Lower leg skin (tissue), 4 donors: ENCODE data around the gene NPC1. TPM values are rescaled to one million over a fixed set of nuclear protein-coding genes. Genes with fewer than 3 reads are reported as not detected.
A peak's percentile ranks its signal among the peaks of the same experiment; 100 is the strongest.

Experiments used
- DNase-seq, 2 donors: peaks; one replicate each; pipeline ENCODE4 v3.0.0-alpha.2; 2019; ENCODE audit warnings: low spot score in 2 of 2
- H3K4me3 ChIP-seq: fragments of 200-600 bp; sonication (generic); 2 replicates; pipeline ENCODE4 v1.5.1; 2017; ENCODE audit warnings: mild to moderate bottlenecking, low read depth; ENCODE audit not compliant: poor library complexity, severe bottlenecking
- POLR2A ChIP-seq, 2 donors: fragments of 450-650 bp; IDR thresholded peaks; one replicate each; pipeline ENCODE4 v1.6.1; 2016 to 2017; ENCODE audit warnings: antibody characterized with exemption in 2 of 2, mild to moderate bottlenecking in 1 of 2, moderate library complexity in 1 of 2
- WGBS, 2 donors: methylation state at CpG; one replicate each; pipeline ENCODE4 v1.1.5; 2018; 5-methylcytosine and 5-hydroxymethylcytosine counted together
- intact Hi-C: fragments of 100-400 bp; cut with DNase I; formaldehyde crosslinking; loops from one replicate; pipeline ENCODE4 v1.15.0; 2023; ENCODE audit warnings: low total_unique reads
- total RNA-seq, 4 donors: library from RNA; depleted of rRNA; stranded (reverse); fragments of >200 nt; gene quantifications; one replicate each; pipeline ENCODE4 v1.1.0, GENCODE V29; 2016
- TF ChIP-seq, protein P1 (sequence below), 3 donors: fragments of 450-650 bp; IDR thresholded peaks; one replicate each; pipeline ENCODE4 v1.5.1; 2016; ENCODE audit warnings: antibody characterized with exemption in 3 of 3, mild to moderate bottlenecking in 3 of 3, moderate library complexity in 2 of 3

Gene NPC1
- total RNA-seq, 4 donors from 2014 or later = 75.1 to 114 (median 100) TPM

DNA sequence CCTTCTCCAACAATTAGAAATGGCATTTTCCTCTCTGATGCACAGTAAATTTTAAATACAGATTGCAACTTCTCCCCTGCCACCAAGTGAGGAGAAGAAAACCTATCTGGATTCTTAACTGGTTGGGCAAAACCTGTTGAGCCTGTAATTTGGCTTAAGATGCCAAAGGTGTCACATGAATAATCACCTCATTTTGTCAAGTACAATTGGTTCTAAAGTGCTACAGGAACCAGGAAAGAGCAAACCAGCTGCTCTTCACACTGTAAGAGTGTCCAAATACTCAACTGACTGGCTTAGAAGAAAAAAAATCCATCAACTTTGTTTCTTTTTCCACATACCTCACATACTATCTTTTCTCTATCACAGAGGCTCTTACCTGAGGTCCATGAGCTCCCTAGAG lies 35.4 kb downstream of the NPC1 start:
- H3K4me3 ChIP-seq = no peak overlapping the region
- peak; percentile 3 to 53 for DNase-seq
- intact Hi-C loops = no loop called here
- TF ChIP-seq, protein P1, sequence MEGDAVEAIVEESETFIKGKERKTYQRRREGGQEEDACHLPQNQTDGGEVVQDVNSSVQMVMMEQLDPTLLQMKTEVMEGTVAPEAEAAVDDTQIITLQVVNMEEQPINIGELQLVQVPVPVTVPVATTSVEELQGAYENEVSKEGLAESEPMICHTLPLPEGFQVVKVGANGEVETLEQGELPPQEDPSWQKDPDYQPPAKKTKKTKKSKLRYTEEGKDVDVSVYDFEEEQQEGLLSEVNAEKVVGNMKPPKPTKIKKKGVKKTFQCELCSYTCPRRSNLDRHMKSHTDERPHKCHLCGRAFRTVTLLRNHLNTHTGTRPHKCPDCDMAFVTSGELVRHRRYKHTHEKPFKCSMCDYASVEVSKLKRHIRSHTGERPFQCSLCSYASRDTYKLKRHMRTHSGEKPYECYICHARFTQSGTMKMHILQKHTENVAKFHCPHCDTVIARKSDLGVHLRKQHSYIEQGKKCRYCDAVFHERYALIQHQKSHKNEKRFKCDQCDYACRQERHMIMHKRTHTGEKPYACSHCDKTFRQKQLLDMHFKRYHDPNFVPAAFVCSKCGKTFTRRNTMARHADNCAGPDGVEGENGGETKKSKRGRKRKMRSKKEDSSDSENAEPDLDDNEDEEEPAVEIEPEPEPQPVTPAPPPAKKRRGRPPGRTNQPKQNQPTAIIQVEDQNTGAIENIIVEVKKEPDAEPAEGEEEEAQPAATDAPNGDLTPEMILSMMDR (IDR thresholded peaks at IDR 0.05) = no peak
- no peak for TF ChIP-seq POLR2A (IDR thresholded peaks at IDR 0.05)

DNA sequence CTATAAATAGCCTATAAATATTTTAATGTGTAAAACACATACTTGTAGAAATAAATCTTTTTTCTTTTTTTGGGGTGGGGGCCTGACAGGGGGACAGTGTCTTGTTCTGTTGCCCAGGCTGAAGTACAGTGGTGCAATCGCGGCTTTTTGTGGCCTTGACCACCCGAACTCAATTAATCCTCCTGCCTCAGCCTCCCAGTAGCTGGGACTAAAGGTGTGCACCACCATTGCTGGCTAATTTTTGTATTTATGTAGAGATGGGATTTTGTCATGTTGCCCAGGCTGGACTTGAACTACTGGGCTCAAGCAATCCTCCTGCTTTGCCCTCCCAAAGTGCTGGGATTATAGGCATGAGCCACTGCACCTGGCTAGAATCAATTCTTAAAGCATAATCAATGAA lies 37.6 kb downstream of the NPC1 start:
- no peak overlapping the region for H3K4me3 ChIP-seq
- intact Hi-C loops = no loop called here
- TF ChIP-seq POLR2A (IDR thresholded peaks at IDR 0.05) = no peak
- TF ChIP-seq, protein P1 (IDR thresholded peaks at IDR 0.05) = no peak
- 91 to 94% methylated on average over 3 of the region's 3 CpGs for WGBS, 2 donors
- peak in 1 of 2 donors; percentile 10 for DNase-seq

DNA sequence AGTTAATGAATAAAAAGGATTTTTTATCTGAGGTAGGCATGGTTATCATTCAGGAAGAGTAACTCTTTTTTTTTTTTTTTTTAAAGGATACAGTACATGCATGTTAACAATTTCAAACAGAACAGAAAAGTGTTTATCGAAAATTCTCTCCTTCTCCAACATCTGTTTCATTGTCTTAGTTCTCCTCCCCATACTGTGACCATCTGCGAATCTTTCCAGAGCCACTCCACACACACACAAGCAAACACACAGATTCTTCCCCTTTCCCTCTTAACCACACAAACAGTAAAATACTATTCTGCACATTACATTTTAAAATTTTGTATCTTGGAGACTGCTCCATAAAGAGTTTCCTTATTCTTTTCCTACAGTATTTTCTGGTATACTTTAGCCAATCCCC lies 38.0 kb downstream of the NPC1 start:
- no peak overlapping the region for H3K4me3 ChIP-seq
- intact Hi-C loops = no loop called here
- 59 to 63% methylated on average over 2 of the region's 2 CpGs for WGBS, 2 donors
- no peak for TF ChIP-seq POLR2A (IDR thresholded peaks at IDR 0.05)
- TF ChIP-seq, protein P1 (IDR thresholded peaks at IDR 0.05) = no peak
- DNase-seq = no peak

DNA sequence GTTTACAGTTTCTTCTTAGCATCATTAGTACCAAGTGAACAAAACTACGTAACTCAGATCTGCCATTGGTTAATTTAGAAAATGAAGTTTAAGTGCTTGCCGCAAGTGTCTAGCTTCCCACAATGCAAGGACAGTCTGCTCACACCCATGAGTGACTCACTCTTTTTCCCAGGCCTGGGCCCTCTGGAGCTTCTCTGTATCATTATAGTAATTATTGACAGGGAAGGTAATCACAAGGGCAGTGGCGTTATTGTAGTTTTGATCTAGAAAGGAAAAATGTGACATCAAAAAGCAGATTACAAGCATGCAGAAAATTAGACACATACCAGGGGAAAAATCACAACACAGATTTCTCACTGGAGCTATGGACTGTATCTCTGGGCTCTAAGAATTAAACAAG lies 38.5 kb downstream of the NPC1 start:
- peak in 1 of 2 donors; percentile 46 for DNase-seq
- intact Hi-C loops = no loop called here
- WGBS, 2 donors = 48 to 56% methylated on average over 3 of the region's 3 CpGs
- H3K4me3 ChIP-seq = no peak overlapping the region
- TF ChIP-seq, protein P1 (IDR thresholded peaks at IDR 0.05) = no peak
- no peak for TF ChIP-seq POLR2A (IDR thresholded peaks at IDR 0.05)

DNA sequence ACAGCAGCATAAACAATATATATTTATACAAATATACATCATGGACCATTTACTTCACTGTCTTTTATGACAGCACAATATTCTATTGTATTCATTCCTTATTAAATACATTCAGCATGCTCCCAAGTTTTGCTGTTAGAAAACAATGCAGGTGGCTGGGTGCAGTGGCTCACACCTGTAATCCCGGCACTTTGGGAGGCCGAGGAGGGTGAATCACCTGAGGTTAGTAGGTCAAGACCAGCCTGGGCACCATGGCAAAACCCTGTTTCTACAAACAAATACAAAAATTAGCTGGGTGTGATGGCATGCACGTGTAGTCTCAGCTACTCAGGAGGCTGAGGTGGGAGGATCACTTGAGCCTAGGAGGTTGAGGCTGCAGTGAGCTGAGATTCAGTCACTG lies 39.0 kb downstream of the NPC1 start:
- 63% methylated on average over 3 of the region's 3 CpGs for WGBS, 2 donors
- intact Hi-C loops = no loop called here
- H3K4me3 ChIP-seq = no peak overlapping the region
- DNase-seq = peak in 1 of 2 donors; percentile 42
- TF ChIP-seq POLR2A (IDR thresholded peaks at IDR 0.05) = no peak
- TF ChIP-seq, protein P1 (IDR thresholded peaks at IDR 0.05) = no peak

DNA sequence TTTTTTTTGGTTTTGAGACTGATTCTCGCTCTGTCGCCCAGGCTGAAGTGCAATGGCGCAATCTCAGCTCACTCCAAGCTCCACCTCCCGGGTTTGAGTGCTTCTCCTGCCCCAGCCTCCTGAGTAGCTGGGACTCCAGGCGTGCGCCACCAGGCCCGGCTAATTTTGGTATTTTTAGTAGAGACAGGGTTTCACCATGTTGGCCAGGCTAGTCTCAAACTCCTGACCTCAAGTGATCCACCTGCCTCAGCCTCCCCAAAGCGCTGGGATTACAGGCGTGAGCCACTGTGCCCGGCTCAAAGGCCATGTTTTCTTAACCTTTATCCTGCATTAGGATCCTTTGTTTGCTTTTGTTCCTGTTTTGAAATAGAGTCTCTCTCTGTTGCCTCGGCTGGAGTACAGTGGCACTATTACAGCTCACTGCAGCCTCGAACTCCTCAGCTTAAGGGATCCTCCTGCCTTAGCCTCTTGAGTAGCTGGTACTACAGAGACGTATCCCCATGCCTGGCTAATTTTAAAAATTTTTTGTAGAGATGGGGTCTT lies 41.0 kb downstream of the NPC1 start:
- intact Hi-C loops = no loop called here
- DNase-seq = peak in 1 of 2 donors; percentile 31
- WGBS, 2 donors = 95% methylated on average over 13 of the region's 13 CpGs
- TF ChIP-seq, protein P1 (IDR thresholded peaks at IDR 0.05) = peak in 1 of 3 donors; percentile 26
- TF ChIP-seq POLR2A (IDR thresholded peaks at IDR 0.05) = no peak
- H3K4me3 ChIP-seq = no peak overlapping the region
